Nephron (organoid): ENCODE measurements around the gene SRP54.
"Not testable (repeated sequence)": the region's sequence is repeated elsewhere in the genome, so short reads cannot be mapped to it uniquely, and the experiment has no call there.

Experiments used
- H3K27ac Mint-ChIP-seq, 3 experiments: 2 replicates each; pipeline ENCODE4 v1.8.0; 2020; ENCODE audit warnings: mixed read lengths in 3 of 3, mild to moderate bottlenecking in 2 of 3, moderate library complexity in 1 of 3
- H3K27me3 Mint-ChIP-seq: 2 replicates; pipeline ENCODE4 v1.8.0; 2021; ENCODE audit warnings: low read depth, mild to moderate bottlenecking, moderate library complexity, mixed read lengths
- H3K36me3 Mint-ChIP-seq: 2 replicates; pipeline ENCODE4 v1.8.0; 2020; ENCODE audit warnings: low read depth, mixed read lengths
- H3K4me1 Mint-ChIP-seq: 2 replicates; pipeline ENCODE4 v1.8.0; 2020; ENCODE audit warnings: mixed read lengths
- H3K4me3 Mint-ChIP-seq, 3 experiments: 2 replicates each; pipeline ENCODE4 v1.8.0; 2020; ENCODE audit warnings: mild to moderate bottlenecking in 3 of 3, mixed read lengths in 3 of 3, moderate library complexity in 2 of 3
- H3K9me3 Mint-ChIP-seq: 2 replicates; pipeline ENCODE4 v1.8.0; 2020; ENCODE audit warnings: mixed read lengths
- CTCF ChIP-seq, 3 experiments: fragments of 200-600 bp; sonication (generic); IDR thresholded peaks; one replicate each; pipeline ENCODE4 v1.5.0; 2021; ENCODE audit warnings: antibody characterized with exemption in 3 of 3; ENCODE audit not compliant: unreplicated experiment in 3 of 3

The SRP54 gene

GRCh38 chr14:35050652-35051051, 67.9 kb downstream of the SRP54 start:
- no peak for TF ChIP-seq CTCF (IDR thresholded peaks at IDR 0.05; ENCODE audit: unreplicated experiment in 3 of 3)
- no peak overlapping the region for H3K27ac Mint-ChIP-seq
- H3K9me3 Mint-ChIP-seq = no peaks in the 10 kb centered on the region
- no peaks in the 10 kb centered on the region for H3K27me3 Mint-ChIP-seq
- no peak overlapping the region for H3K4me3 Mint-ChIP-seq
- peaks cover 14% of the 10 kb centered on the region for H3K4me1 Mint-ChIP-seq
- H3K36me3 Mint-ChIP-seq = peaks cover 13% of the 10 kb centered on the region

GRCh38 chr14:35051796-35052195, 69.0 kb downstream of the SRP54 start:
- Mint-ChIP-seq H3K36me3 (peaks cover 17% of the 10 kb centered on the region), H3K27ac (no peak overlapping the region), H3K4me1 (peaks cover 10% of the 10 kb centered on the region), H3K4me3 (no peak overlapping the region), H3K27me3 (no peaks in the 10 kb centered on the region), H3K9me3 (no peaks in the 10 kb centered on the region)
- no peak for TF ChIP-seq CTCF (IDR thresholded peaks at IDR 0.05; ENCODE audit: unreplicated experiment in 3 of 3)

- no peak overlapping the region for H3K27ac Mint-ChIP-seq
These were observed 69.8 kb downstream of the SRP54 start for GRCh38 chr14:35052637-35053036.

GRCh38 chr14:35061113-35061791, 78.5 kb downstream of the SRP54 start:
- H3K4me3 Mint-ChIP-seq, H3K27ac Mint-ChIP-seq, H3K4me1 Mint-ChIP-seq, H3K9me3 Mint-ChIP-seq, H3K27me3 Mint-ChIP-seq: not testable (repeated sequence)
- peaks cover 28% of the 10 kb centered on the region for H3K36me3 Mint-ChIP-seq

More at GRCh38 chr14:35052637-35053036, 69.8 kb downstream of the SRP54 start:
- no peak overlapping the region for H3K4me3 Mint-ChIP-seq
- no peak for TF ChIP-seq CTCF (IDR thresholded peaks at IDR 0.05; ENCODE audit: unreplicated experiment in 3 of 3)
- H3K4me1 Mint-ChIP-seq = peaks cover 9% of the 10 kb centered on the region
- H3K9me3 Mint-ChIP-seq = no peaks in the 10 kb centered on the region
- peaks cover 23% of the 10 kb centered on the region for H3K36me3 Mint-ChIP-seq
- H3K27me3 Mint-ChIP-seq = no peaks in the 10 kb centered on the region

- not testable (repeated sequence) for H3K27ac Mint-ChIP-seq, H3K9me3 Mint-ChIP-seq
These were observed 82.9 kb downstream of the SRP54 start for GRCh38 chr14:35065731-35066130.

GRCh38 chr14:35068238-35069012, 85.6 kb downstream of the SRP54 start:
- Mint-ChIP-seq H3K36me3 (peaks cover 50% of the 10 kb centered on the region), H3K4me3 (no peak overlapping the region), H3K9me3 (peaks cover 4% of the 10 kb centered on the region), H3K27ac (no peak overlapping the region), H3K27me3 (no peaks in the 10 kb centered on the region), H3K4me1 (no peaks in the 10 kb centered on the region)
- TF ChIP-seq CTCF (IDR thresholded peaks at IDR 0.05; ENCODE audit: unreplicated experiment in 3 of 3) = no peak

More at GRCh38 chr14:35065731-35066130, 82.9 kb downstream of the SRP54 start:
- H3K36me3 Mint-ChIP-seq = peaks cover 30% of the 10 kb centered on the region
- not testable (repeated sequence) for H3K27me3 Mint-ChIP-seq, H3K4me3 Mint-ChIP-seq, H3K4me1 Mint-ChIP-seq

- Mint-ChIP-seq H3K4me3 (no peak overlapping the region), H3K27me3 (no peaks in the 10 kb centered on the region), H3K27ac (no peak overlapping the region), H3K9me3 (peaks cover 7% of the 10 kb centered on the region), H3K36me3 (peaks cover 70% of the 10 kb centered on the region), H3K4me1 (no peaks in the 10 kb centered on the region)
- no peak for TF ChIP-seq CTCF (IDR thresholded peaks at IDR 0.05; ENCODE audit: unreplicated experiment in 3 of 3)
These were observed 89.4 kb downstream of the SRP54 start for GRCh38 chr14:35072226-35072625.
